Uterus (tissue), 2 donors: ENCODE measurements around the gene SART3.

ENCODE experiments used
- POLR2A ChIP-seq, 2 donors: fragments of 450-650 bp; IDR thresholded peaks; one replicate each; pipeline ENCODE4 v1.6.1; 2016; ENCODE audit warnings: antibody characterized with exemption in 2 of 2, mild to moderate bottlenecking in 1 of 2, moderate library complexity in 1 of 2
- TF ChIP-seq, protein P1 (sequence below), 4 experiments: fragments of 200-600 bp in 2 of 4; fragments of 450-650 bp in 2 of 4; sonication (generic) in 2 of 4; IDR thresholded peaks; one replicate each; pipeline ENCODE4 v1.5.1; 2016 to 2019; ENCODE audit warnings: antibody characterized with exemption in 4 of 4, mild to moderate bottlenecking in 2 of 4, moderate library complexity in 1 of 4

GRCh38 chr12:108576660-108577234 is 15.8 kb upstream of the SART3 start:
- TF ChIP-seq, protein P1, sequence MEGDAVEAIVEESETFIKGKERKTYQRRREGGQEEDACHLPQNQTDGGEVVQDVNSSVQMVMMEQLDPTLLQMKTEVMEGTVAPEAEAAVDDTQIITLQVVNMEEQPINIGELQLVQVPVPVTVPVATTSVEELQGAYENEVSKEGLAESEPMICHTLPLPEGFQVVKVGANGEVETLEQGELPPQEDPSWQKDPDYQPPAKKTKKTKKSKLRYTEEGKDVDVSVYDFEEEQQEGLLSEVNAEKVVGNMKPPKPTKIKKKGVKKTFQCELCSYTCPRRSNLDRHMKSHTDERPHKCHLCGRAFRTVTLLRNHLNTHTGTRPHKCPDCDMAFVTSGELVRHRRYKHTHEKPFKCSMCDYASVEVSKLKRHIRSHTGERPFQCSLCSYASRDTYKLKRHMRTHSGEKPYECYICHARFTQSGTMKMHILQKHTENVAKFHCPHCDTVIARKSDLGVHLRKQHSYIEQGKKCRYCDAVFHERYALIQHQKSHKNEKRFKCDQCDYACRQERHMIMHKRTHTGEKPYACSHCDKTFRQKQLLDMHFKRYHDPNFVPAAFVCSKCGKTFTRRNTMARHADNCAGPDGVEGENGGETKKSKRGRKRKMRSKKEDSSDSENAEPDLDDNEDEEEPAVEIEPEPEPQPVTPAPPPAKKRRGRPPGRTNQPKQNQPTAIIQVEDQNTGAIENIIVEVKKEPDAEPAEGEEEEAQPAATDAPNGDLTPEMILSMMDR (IDR thresholded peaks at IDR 0.05), result no peak
- TF ChIP-seq POLR2A (IDR thresholded peaks at IDR 0.05), result no peak
